ENCODE data around the gene RTCA.
"Not testable (repeated sequence)": the region's sequence is repeated elsewhere in the genome, so short reads cannot be mapped to it uniquely, and the experiment has no call there.

Gene RTCA

DNA sequence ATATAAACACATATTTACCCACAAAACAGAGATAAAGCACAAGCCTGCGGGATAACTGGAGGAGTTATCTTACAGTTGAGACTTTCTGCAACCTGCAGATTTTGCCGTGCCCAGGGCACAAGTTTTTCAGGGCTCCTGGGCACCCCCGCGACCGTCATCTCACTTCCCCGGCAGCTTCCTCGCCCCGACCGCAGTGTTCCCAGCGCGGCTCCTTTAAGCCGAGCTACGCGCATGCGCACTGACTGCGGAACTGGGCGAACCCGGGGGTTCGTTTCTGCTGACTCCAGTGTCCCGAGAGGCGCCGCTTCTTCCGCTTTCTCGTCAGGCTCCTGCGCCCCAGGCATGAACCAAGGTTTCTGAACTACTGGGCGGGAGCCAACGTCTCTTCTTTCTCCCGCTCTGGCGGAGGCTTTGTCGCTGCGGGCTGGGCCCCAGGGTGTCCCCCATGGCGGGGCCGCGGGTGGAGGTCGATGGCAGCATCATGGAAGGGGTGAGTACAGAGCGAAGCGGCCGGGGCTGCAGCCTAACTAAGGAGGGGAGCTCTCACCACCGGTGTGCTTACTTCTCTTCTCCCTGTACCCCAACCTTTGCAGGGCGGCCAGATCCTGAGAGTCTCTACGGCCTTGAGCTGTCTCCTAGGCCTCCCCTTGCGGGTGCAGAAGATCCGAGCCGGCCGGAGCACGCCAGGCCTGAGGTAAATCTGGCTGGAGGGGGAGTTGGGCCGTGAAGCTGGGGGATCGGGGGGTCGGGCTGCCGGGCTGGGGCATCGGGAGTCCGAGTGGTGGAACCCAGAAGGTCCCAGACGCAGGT is at the start of gene RTCA:
Gene RTCA (plus strand): TSS at position 286 of the 810 bp plus-strand sequence. CDS start 160 bp downstream, at position 446.
- peak; percentile 95 for DNase-seq

DNA sequence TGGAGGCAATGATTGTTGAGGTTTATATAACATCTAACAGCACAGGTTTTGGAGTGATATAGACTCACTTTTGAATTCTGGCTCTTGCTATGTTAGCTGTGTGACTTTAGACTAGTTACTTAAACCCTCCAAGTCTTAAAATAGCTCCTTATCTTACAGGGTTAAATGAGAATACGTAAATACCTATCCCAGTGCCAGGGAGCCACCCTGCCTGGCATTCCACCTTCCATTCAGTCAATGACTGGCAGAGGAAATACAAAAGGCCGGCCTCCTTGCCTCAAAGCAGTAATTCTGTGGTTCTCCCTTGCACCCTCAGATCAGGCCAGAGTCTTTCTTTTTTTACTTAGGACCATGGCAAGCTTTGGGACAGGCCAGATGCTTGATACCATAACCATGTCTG is 48.2 kb upstream of the RTCA start:
- no peak for DNase-seq

- no peak for DNase-seq
Observed at GRCh38 chr1:100219457-100219856, 46.6 kb upstream of the RTCA start.

DNA sequence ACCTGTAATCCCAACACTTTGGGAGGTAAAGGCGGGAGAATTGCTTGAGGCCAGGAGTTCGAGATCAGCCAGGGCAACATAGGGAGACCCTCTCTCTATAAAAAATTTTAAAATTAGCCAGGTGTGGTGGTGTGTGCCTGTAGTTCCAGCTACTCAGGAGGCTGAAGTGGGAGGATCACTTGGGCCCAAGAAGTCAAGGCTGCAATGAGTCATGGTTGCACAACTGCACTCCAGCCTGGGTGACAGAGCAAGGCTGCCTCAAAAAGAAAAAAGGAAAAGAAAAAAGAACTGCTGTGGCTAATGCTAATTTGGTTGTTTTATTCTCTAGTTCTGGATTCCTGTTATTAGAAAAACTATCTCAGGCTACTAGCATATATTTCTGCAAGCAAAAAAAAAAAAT is 46.1 kb upstream of the RTCA start:
- no peak for DNase-seq

GRCh38 chr1:100222428-100222827 is 43.6 kb upstream of the RTCA start:
- DNase-seq, result no peak

GRCh38 chr1:100229681-100230443 is 36.2 kb upstream of the RTCA start:
- no peak for DNase-seq

- DNase-seq, result no peak
Observed at GRCh38 chr1:100230765-100231164, 35.3 kb upstream of the RTCA start.

DNA sequence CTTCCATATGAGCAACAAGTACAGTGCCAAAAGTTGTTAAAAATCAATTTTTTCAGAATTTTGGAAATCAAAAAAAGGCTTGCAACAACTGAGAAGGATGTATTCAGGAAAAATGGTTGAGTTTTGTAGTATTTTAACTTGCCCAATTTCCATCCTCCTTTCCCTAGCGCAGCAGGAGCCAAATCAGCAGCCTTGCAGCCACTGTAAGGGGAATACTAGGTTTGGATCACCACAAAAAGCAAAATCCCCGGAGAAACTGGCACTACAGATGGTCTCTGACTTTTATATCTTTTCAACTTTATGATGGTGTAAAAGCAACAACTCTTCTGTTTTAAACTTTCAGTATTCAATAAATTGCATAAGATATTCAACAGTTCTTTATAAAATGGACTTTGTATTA is 34.3 kb upstream of the RTCA start:
- DNase-seq, result no peak

- no peak for DNase-seq
Observed at GRCh38 chr1:100232156-100232555, 33.9 kb upstream of the RTCA start.

DNA sequence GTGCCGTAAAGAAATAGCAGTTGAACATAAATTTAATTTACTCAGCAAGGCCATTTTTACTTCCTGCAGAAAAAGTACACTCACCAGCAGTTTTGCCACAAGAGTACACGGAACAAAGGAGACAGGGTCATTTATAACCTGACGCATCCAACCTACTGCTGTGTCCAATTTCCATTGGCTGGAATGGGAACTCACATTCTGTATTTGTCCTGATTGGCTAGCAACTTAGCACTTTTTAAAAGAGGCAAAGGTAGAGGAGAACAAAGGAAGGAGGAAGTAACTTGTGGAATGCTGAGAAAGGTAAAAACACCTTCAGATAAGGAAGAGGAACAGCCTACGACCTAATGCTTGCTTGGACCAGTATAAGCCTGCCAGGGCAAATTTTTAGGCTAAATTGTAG is 32.5 kb upstream of the RTCA start:
- DNase-seq, result not testable (repeated sequence)

DNA sequence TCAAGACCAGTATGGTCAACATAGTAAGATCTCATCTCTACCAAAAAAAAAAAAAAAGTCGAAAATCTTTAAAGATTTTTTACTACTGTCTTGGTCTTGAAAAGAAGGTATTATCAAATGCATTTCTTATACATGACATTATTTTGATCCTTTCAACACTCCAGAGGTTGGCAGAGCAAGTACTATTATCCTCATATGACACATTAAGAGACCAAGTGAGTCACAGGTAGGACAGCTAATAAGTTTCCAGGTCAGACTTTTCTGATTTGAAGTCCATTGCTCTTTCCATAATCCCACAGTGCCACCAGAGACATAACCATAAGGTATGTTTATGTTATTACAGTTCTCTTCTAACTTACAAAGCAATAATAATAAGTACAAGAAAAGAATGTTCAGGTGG is 31.6 kb upstream of the RTCA start:
- DNase-seq, result no peak

DNA sequence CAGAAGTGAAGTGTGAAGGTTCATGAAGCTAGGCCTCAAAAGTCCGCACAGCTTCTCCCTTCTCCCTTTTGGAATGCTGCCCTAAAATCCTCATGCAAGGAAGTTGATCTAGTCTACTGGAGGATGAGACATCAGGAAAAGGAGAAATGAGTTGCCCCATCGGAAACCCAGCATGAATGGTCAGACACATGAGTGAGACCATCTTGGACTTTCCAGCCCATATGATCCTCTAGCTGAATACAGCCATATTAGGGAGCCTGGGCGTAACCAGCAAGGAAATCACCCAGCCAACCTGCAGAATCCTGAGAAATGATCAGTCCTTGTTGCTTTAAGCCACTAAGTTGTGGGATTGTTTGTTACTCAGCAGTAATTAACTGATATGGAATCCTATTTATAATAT is 28.9 kb upstream of the RTCA start:
- no peak for DNase-seq

- DNase-seq, result no peak
Observed at GRCh38 chr1:100239961-100240360, 26.1 kb upstream of the RTCA start.

DNA sequence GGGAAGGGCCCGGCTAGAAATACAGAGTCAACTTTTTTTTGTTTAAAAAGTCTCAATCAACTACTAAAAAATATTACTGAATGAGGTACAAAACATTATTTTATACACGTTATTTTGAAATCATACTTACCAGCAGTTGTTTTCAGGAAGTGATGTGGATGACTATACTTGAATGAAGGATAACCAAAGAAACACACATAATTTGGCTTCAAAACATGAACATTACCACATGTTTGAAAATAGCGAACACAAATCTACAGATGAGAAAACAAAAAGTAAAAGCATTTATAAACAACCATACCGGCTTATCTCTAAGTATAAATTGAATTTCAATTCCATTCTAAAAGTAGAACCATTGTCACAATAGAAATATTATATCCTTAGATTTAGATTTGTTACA is 25.4 kb upstream of the RTCA start:
- no peak for DNase-seq

GRCh38 chr1:100246738-100247137 is 19.3 kb upstream of the RTCA start:
- DNase-seq, result no peak

DNA sequence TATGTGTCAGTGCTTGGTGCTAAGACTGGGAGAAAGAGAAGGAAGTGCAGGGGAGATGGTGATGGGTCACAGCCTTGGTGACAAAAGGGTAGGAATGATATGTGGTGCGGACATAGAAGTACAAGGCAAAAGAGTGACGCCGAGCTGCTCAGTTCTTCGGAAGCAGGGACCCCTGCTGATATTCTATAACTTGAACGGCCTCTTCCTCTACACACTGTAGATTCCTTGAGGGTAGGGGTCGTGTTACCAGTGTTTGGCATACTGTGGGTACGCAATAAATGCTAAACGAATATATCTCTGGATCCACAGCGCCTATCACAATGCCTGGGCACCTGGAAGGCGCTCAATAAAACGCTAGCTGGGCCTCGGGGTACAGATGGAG is 16.9 kb upstream of the RTCA start:
- DNase-seq, result no peak

- peak; percentile 91 for DNase-seq
Observed at GRCh38 chr1:100249537-100250257, 16.3 kb upstream of the RTCA start, which contains the start of gene DBT. TSS of gene DBT (minus strand) at chr1:100249834. CDS start at chr1:100249820, 14 bp downstream.

GRCh38 chr1:100250264-100250663 is 15.8 kb upstream of the RTCA start:
- DNase-seq, result no peak

- DNase-seq, result no peak
Observed at GRCh38 chr1:100250807-100251206, 15.2 kb upstream of the RTCA start.

GRCh38 chr1:100252901-100253300 is 13.1 kb upstream of the RTCA start:
- no peak for DNase-seq

GRCh38 chr1:100253552-100253951 is 12.5 kb upstream of the RTCA start:
- DNase-seq, result no peak

- not testable (repeated sequence) for DNase-seq
Observed at GRCh38 chr1:100256273-100256672, 9.7 kb upstream of the RTCA start.

DNA sequence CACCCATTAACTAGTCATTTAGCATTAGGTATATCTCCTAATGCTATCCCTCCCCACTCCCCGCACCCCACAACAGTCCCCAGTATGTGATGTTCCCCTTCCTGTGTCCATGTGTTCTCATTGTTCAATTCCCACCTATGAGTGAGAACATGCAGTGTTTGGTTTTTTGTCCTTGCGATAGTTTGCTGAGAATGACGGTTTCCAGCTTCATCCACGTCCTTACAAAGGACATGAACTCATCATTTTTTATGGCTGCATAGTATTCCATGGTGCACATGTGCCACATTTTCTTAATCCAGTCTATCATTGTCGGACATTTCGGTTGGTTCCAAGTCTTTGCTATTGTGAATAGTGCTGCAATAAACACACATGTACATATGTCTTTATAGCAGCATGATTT is 7.6 kb upstream of the RTCA start:
- DNase-seq, result not testable (repeated sequence)

DNA sequence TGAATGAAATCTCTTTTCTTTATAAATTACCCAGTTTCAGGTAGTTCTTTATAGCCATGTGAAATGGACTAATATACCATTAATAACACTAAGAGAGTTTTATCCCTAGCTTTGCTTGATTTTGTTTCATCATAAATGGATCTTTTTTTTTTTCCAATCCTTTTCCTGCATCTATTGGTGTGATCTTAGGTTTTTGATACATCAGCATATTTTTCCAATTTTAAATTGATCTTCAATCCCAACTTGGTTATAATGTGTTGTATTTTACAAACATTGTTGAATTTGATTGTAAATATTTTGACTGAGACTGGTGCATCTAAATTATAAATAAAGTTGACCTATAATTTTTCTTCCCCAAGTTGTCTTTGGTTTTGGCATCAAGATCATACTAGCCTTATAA is 4.3 kb upstream of the RTCA start:
- no peak for DNase-seq
